ENCODE measurements around the gene SAMD4B.
A peak's percentile ranks its signal among the peaks of the same experiment; 100 is the strongest.

The SAMD4B gene

GRCh38 chr19:39397360-39398296, 55.4 kb downstream of the SAMD4B start:
- DNase-seq: no peak

GRCh38 chr19:39398297-39398864, 56.2 kb downstream of the SAMD4B start:
- DNase-seq: no peak

- no peak for DNase-seq
These were observed 57.4 kb downstream of the SAMD4B start for GRCh38 chr19:39399668-39400050.

GRCh38 chr19:39400061-39400460, 57.8 kb downstream of the SAMD4B start:
- no peak for DNase-seq

GRCh38 chr19:39401070-39401548, 58.9 kb downstream of the SAMD4B start:
- DNase-seq: no peak

GRCh38 chr19:39401549-39402345, 59.5 kb downstream of the SAMD4B start:
- DNase-seq: no peak

- no peak for DNase-seq
These were observed 60.4 kb downstream of the SAMD4B start for GRCh38 chr19:39402346-39403300.

- DNase-seq: no peak
These were observed 61.4 kb downstream of the SAMD4B start for GRCh38 chr19:39403331-39404312.

GRCh38 chr19:39405261-39405957, 63.2 kb downstream of the SAMD4B start:
- no peak for DNase-seq

- DNase-seq: no peak
These were observed 63.9 kb downstream of the SAMD4B start for GRCh38 chr19:39405958-39406655.

- DNase-seq: no peak
These were observed 64.6 kb downstream of the SAMD4B start, which contains the start of gene ZFP36 for GRCh38 chr19:39406656-39407409. TSS of gene ZFP36 (plus strand) at chr19:39406847. CDS start at chr19:39406905, 58 bp downstream.

GRCh38 chr19:39407410-39407659, 65.1 kb downstream of the SAMD4B start:
- no peak for DNase-seq

- DNase-seq: no peak
These were observed 65.6 kb downstream of the SAMD4B start for GRCh38 chr19:39407660-39408391.

GRCh38 chr19:39408392-39409207, 66.4 kb downstream of the SAMD4B start:
- no peak for DNase-seq

GRCh38 chr19:39409208-39410016, 67.2 kb downstream of the SAMD4B start:
- peak; percentile 27 for DNase-seq
